ENCODE data around the gene CRIP1.

DNA sequence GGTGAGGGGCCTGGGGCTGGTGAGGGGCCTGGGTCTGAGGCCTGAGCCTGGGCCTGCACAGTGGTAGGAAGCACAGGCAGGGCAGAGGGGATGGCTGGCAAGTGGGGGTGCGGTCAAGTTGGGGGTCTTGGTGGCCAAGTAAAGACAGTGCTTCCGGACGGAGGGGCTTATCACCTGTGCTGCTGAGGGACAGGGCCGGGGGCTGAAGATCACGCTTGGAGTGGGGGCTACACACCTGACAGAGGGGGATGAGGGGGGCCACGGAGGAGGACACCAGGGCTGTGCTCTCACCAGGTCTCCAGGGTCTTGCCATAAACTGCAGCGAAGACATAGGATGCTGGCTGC, 16.6 kb downstream of the CRIP1 start:
- TF ChIP-seq, protein P1, sequence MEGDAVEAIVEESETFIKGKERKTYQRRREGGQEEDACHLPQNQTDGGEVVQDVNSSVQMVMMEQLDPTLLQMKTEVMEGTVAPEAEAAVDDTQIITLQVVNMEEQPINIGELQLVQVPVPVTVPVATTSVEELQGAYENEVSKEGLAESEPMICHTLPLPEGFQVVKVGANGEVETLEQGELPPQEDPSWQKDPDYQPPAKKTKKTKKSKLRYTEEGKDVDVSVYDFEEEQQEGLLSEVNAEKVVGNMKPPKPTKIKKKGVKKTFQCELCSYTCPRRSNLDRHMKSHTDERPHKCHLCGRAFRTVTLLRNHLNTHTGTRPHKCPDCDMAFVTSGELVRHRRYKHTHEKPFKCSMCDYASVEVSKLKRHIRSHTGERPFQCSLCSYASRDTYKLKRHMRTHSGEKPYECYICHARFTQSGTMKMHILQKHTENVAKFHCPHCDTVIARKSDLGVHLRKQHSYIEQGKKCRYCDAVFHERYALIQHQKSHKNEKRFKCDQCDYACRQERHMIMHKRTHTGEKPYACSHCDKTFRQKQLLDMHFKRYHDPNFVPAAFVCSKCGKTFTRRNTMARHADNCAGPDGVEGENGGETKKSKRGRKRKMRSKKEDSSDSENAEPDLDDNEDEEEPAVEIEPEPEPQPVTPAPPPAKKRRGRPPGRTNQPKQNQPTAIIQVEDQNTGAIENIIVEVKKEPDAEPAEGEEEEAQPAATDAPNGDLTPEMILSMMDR (IDR thresholded peaks at IDR 0.05 in 2 of 3, conservative IDR thresholded peaks at IDR 0.05 in 1 of 3; ENCODE audit: control insufficient read depth in 2 of 3, extremely low read depth in 1 of 3, insufficient read depth in 1 of 3, low read depth in 3 of 3, low read length in 3 of 3) = no peak
- TF ChIP-seq CEBPB (IDR thresholded peaks at IDR 0.05; ENCODE audit: borderline replicate concordance in 1 of 2, low read depth in 2 of 2, low read length in 2 of 2) (no peak), HCFC1 (IDR thresholded peaks at IDR 0.05; ENCODE audit: low read length) (no peak), CREM (IDR thresholded peaks at IDR 0.05; ENCODE audit: low read depth) (no peak), NRF1 (conservative IDR thresholded peaks at IDR 0.05; ENCODE audit: low read depth, low read length) (no peak), LARP7 (IDR thresholded peaks at IDR 0.05) (no peak)

All from GM12878 (cell line).